SK-N-SH (cell line): ENCODE results near the gene ZNF555. TPM values are rescaled to one million over a fixed set of nuclear protein-coding genes. Genes with fewer than 3 reads are reported as not detected.
"Not testable (repeated sequence)": the region's sequence is repeated elsewhere in the genome, so short reads cannot be mapped to it uniquely, and the experiment has no call there.

Source experiments
- CTCF ChIA-PET: fragments of 300-600, 350-600 bp; formaldehyde crosslinking; extraction: SDS; loops from one replicate; lab custom pipeline; 2021; lab: Yijun Ruan, JAX
- POLR2A ChIA-PET: fragments of 350-600 bp; sonication (Branson Sonifier 250); formaldehyde crosslinking; extraction: SDS; loops from one replicate; lab custom pipeline; 2020; ENCODE audit warnings: antibody characterized with exemption, inconsistent platforms; lab: Yijun Ruan, JAX
- DNase-seq: peaks from one replicate; pipeline ENCODE4 v3.0.0; 2012
- H2AFZ ChIP-seq: fragments of 200-600 bp; sonication (generic); 2 replicates; pipeline ENCODE4 v1.8.1; 2016; ENCODE audit warnings: antibody characterized with exemption, mild to moderate bottlenecking, low read depth
- H3F3A ChIP-seq: fragments of 200-600 bp; sonication (generic); replicated peaks from 2 replicates; pipeline ENCODE3; 2016; ENCODE audit warnings: antibody characterized with exemption, mild to moderate bottlenecking; ENCODE audit not compliant: insufficient read depth
- H3K27ac ChIP-seq, 2 experiments: fragments of 200-500 bp in 1 of 2; fragments of 200-600 bp in 1 of 2; sonication (Bioruptor generic) in 1 of 2; sonication (generic), shearing (Covaris generic) in 1 of 2; 2 replicates each; pipeline versions ENCODE4 v1.5.1 to v1.6.1; 2014 to 2016; ENCODE audit warnings: low read depth in 2 of 2, inconsistent platforms in 1 of 2, low read length in 1 of 2, mild to moderate bottlenecking in 1 of 2, mixed read lengths in 1 of 2
- H3K27me3 ChIP-seq: fragments of 200-600 bp; sonication (generic), shearing (Covaris generic); 2 replicates; pipeline ENCODE4 v1.6.1; 2016; ENCODE audit warnings: mixed run types; ENCODE audit not compliant: insufficient read depth
- H3K36me3 ChIP-seq, 2 experiments: fragments of 200-500 bp in 1 of 2; fragments of 200-600 bp in 1 of 2; sonication (Bioruptor generic) in 1 of 2; sonication (generic) in 1 of 2; replicated peaks in 1 of 2; 2 replicates each; pipeline versions ENCODE3 to v1.5.1; 2014 to 2016; ENCODE audit warnings: low read length in 1 of 2, mild to moderate bottlenecking in 1 of 2; ENCODE audit not compliant: insufficient read depth in 2 of 2, control insufficient read depth in 1 of 2
- H3K4me1 ChIP-seq, 2 experiments: fragments of 200-500 bp in 1 of 2; fragments of 200-600 bp in 1 of 2; sonication (Bioruptor generic) in 1 of 2; sonication (generic), shearing (Covaris generic) in 1 of 2; 2 replicates each; pipeline versions ENCODE4 v1.5.1 to v1.6.1; 2014 to 2016; ENCODE audit warnings: low read depth in 1 of 2, low read length in 1 of 2, mixed run types in 1 of 2; ENCODE audit not compliant: insufficient read depth in 2 of 2, control insufficient read depth in 1 of 2
- H3K4me2 ChIP-seq: fragments of 200-600 bp; sonication (generic), shearing (Covaris generic); 2 replicates; pipeline ENCODE4 v1.6.1; 2017; ENCODE audit warnings: mixed run types
- H3K4me3 ChIP-seq, 2 experiments: fragments of 200-500 bp in 1 of 2; fragments of 200-600 bp in 1 of 2; sonication (Bioruptor generic) in 1 of 2; sonication (generic), shearing (Covaris generic) in 1 of 2; 2 replicates each; pipeline versions ENCODE4 v1.5.1 to v1.8.1; 2014 to 2016; ENCODE audit warnings: low read depth in 2 of 2, inconsistent platforms in 1 of 2, low read length in 1 of 2, mild to moderate bottlenecking in 1 of 2, mixed read lengths in 1 of 2, moderate library complexity in 1 of 2
- H3K79me2 ChIP-seq: fragments of 200-600 bp; sonication (generic); 2 replicates; pipeline ENCODE4 v1.8.1; 2017; ENCODE audit warnings: mild to moderate bottlenecking; ENCODE audit not compliant: insufficient read depth
- H3K9ac ChIP-seq: fragments of 200-600 bp; sonication (generic); 2 replicates; pipeline ENCODE4 v1.6.1; 2017; ENCODE audit warnings: mixed run types
- H3K9me2 ChIP-seq: fragments of 200-600 bp; sonication (generic); 2 replicates; pipeline ENCODE4 v1.6.1; 2017; ENCODE audit warnings: mixed run types
- H3K9me3 ChIP-seq: fragments of 200-600 bp; sonication (generic); 2 replicates; pipeline ENCODE4 v1.6.1; 2017; ENCODE audit warnings: mixed run types, mild to moderate bottlenecking, moderate library complexity
- H4K20me1 ChIP-seq: fragments of 200-600 bp; sonication (generic); 2 replicates; pipeline ENCODE4 v1.6.1; 2017; ENCODE audit warnings: mild to moderate bottlenecking, mixed run types; ENCODE audit not compliant: insufficient read depth
- CHD2 ChIP-seq: fragments of 150-350 bp; IDR thresholded peaks from 2 replicates; pipeline ENCODE4 v1.6.1; 2018; ENCODE audit warnings: low read length; ENCODE audit not compliant: partially characterized antibody
- ELF1 ChIP-seq: IDR thresholded peaks from 2 replicates; pipeline ENCODE4 v1.4.0; 2012
- MXI1 ChIP-seq: IDR thresholded peaks from 2 replicates; pipeline ENCODE4 v1.6.1; 2012; ENCODE audit warnings: mild to moderate bottlenecking, low read depth, low read length, improper control_type of control experiment
- SMC3 ChIP-seq: IDR thresholded peaks from 2 replicates; pipeline ENCODE4 v1.6.1; 2012; ENCODE audit warnings: low read depth, low read length, improper control_type of control experiment
- YY1 ChIP-seq: IDR thresholded peaks from 2 replicates; pipeline ENCODE4 v1.4.0; 2012; ENCODE audit warnings: low read depth, mild to moderate bottlenecking
- WGBS: methylation state at CpG from one replicate; pipeline ENCODE4 v1.1.6; 2017; ENCODE audit warnings: low lambda C conversion rate; 5-methylcytosine and 5-hydroxymethylcytosine counted together
- polyA plus RNA-seq, 3 experiments: library from polyadenylated mRNA; depleted of rRNA; stranded (reverse); fragments of >200 nt; gene quantifications; 2 replicates each; pipeline ENCODE4 v1.2.3, GENCODE V29; 2012
- TF ChIP-seq, protein P1 (sequence below): IDR thresholded peaks from 2 replicates; pipeline ENCODE4 v1.4.0; 2012; ENCODE audit warnings: low read depth
- TF ChIP-seq, protein P2 (sequence below): IDR thresholded peaks from 2 replicates; pipeline ENCODE4 v1.4.0; 2012; ENCODE audit warnings: low read depth, borderline replicate concordance

ZNF555 gene
- polyA plus RNA-seq, 1 of the 3 experiments (the other 2 are of a cell fraction): 1.4 TPM

DNA sequence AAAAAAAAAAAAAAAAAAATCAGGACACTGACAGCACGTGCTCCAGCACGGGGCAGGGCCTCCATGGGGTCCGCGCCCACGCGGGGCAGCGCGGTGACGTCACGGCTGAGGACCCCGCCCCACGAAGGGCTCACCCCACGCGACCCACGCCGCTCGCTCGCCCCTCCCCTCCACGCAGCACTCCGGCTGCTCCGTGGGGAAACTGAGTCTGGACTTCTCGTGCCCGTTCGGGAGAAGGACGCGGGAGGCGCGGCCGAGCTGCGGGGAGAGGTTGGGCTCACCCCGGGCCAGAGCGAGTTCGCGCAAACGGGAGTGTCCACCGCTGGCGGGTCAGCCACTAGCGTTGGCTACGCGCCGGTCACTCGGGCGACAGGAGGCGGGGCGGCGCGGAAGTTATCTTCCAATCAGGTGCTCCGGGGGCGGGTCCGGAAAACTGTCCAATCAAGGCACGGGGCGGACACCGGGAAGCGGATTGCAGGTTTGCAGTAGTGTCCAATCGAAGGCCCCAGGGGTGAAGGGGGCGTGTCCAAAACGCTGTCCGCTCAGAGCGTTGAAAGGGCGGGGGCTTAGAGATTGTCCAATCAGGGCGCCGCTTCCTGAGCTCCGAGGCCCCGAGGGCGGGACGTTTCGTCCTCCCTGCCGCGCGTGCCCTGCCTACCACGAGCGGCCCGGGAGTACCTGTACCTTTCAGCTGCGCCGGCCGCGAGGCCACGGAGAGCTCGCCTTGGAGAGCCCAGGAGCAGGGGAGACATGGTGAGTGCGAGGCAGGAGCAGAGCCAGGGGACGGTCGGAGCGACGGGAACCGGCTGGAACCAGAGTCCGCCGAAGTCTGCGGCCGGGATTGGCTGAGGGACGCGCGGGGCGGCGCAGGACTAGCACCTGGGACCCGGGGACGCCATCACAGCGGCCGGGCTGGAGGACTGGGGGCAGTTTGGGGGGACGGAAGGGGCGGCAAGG, 59.3 kb downstream of the ZNF555 start, which contains the start of gene ZNF57 (continued):
- TF ChIP-seq YY1: peak; percentile 50; the same call in 1 of the 2 replicates
- TF ChIP-seq, all 33 proteins: peak for 14

DNA sequence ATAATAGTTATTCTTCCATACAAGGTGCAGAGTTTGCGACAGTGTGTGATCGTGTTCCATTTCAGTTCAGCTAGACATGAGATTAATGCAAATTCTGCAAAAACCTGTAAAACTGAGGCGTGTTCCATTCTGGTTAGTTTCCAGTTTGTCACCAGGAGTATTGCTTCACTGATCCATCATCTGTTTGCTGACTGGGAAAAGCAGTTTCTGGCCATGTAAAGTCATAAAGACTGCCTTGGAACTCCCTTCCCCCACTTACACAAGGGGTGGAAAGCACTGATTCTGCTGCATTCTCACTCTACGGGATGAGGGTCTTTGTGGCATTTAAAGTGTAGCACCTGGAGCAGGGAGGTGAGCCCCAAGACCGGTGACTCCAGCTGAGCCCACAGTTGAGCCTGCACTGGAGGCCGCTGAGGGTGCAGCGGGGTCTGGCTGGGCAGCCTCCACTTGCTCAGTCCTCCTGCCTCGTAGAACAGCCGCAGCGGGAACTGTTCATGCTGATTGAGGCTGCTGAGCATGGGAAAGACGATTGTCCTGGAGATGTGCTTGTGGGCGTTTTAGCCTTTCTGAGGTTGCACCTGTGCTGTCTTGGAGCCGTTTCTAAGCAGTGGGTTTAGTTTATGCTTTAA, 61.4 kb downstream of the ZNF555 start:
- TF ChIP-seq YY1: no peak
- no peak for TF ChIP-seq CHD2
- TF ChIP-seq MXI1: no peak
- TF ChIP-seq, protein P1, sequence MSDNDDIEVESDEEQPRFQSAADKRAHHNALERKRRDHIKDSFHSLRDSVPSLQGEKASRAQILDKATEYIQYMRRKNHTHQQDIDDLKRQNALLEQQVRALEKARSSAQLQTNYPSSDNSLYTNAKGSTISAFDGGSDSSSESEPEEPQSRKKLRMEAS: no peak
- TF ChIP-seq, protein P2, sequence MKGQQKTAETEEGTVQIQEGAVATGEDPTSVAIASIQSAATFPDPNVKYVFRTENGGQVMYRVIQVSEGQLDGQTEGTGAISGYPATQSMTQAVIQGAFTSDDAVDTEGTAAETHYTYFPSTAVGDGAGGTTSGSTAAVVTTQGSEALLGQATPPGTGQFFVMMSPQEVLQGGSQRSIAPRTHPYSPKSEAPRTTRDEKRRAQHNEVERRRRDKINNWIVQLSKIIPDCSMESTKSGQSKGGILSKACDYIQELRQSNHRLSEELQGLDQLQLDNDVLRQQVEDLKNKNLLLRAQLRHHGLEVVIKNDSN: no peak
- TF ChIP-seq SMC3: no peak
- no peak for TF ChIP-seq ELF1
- TF ChIP-seq, all 33 proteins: peak for 0
- no peak overlapping the region for H3K9ac ChIP-seq

DNA sequence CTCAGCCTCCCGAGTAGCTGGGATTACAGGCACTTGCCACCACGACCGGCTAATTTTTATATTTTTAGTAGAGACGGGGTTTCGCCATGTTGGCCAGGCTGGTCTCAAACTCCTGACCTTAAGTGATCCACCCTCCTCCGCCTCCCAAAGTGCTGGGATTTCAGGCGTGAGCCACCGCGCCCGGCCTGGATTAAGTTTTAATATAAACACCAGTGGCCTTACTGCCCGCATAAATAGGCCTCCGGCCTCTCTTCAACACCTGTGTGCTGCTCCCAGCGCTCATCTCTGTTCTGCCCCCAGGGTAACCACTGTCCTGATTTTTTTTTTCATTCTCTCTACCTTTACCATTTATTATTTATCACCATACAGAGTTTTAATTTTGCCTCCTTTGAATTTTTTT, 62.1 kb downstream of the ZNF555 start:
- H3K4me2 ChIP-seq, H3K36me3 ChIP-seq, DNase-seq, H3K27ac ChIP-seq, H3K9me2 ChIP-seq, H3K9ac ChIP-seq, H3K4me3 ChIP-seq, H2AFZ ChIP-seq, H3K27me3 ChIP-seq, H3K9me3 ChIP-seq, H3K4me1 ChIP-seq, H3F3A ChIP-seq, POLR2A ChIA-PET, H4K20me1 ChIP-seq: not testable (repeated sequence)
- H3K79me2 ChIP-seq: peaks cover 44% of the 10 kb centered on the region; the same call in 1 of the 2 replicates
- CTCF ChIA-PET: interaction anchor here (4.1 kb wide), 1 partner anchor 16 kb away, joined by 22 read pairs; no protein-coding TSS in a partner anchor
- WGBS: 94% methylated on average over 13 of the region's 13 CpGs

More for the DNA sequence above, 61.4 kb downstream of the ZNF555 start:
- H3K27me3 ChIP-seq: no peaks in the 10 kb centered on the region
- H3K4me3 ChIP-seq: no peak overlapping the region
- no peak for DNase-seq
- ChIA-PET CTCF (interaction anchor here (4.1 kb wide), 1 partner anchor 15 kb away, joined by 22 read pairs; no protein-coding TSS in a partner anchor), POLR2A (no interaction called here)
- H3K4me2 ChIP-seq: 0 out of 2 replicates have a peak overlapping the region, but pooled peaks have one; percentile 87
- no peaks in the 10 kb centered on the region for H3K9me3 ChIP-seq
- no peaks in the 10 kb centered on the region for H3F3A ChIP-seq
- H3K9me2 ChIP-seq: no peaks in the 10 kb centered on the region
- H3K79me2 ChIP-seq: peaks cover 44% of the 10 kb centered on the region; the same call in 1 of the 2 replicates
- H3K36me3 ChIP-seq: no peaks in the 10 kb centered on the region
- H3K4me1 ChIP-seq: peaks cover 0 to 6% of the 10 kb centered on the region in 2 experiments; a peak in 1 of 4 replicates
- WGBS: 91% methylated on average over 12 of the region's 13 CpGs
- no peak overlapping the region for H3K27ac ChIP-seq
- no peak overlapping the region for H2AFZ ChIP-seq
- no peaks in the 10 kb centered on the region for H4K20me1 ChIP-seq
